MCF 10A (cell line): ENCODE data around the gene MAN2C1. TPM values are rescaled to one million over a fixed set of nuclear protein-coding genes. Genes with fewer than 3 reads are reported as not detected.
"Not testable (repeated sequence)": the region's sequence is repeated elsewhere in the genome, so short reads cannot be mapped to it uniquely, and the experiment has no call there.

Source experiments
- BruUV-seq: library from RNA; stranded (reverse); fragments of 400-500 nt; replicated peaks from 2 replicates; lab custom pipeline; 2021; lab: Mats Ljungman, UMichigan
- CTCF ChIA-PET: fragments of 300-600 bp; sonication (Branson Sonifier 250); formaldehyde crosslinking; extraction: SDS; loops from one replicate; lab custom pipeline; 2021; ENCODE audit warnings: antibody characterized with exemption, inconsistent platforms; lab: Yijun Ruan, JAX
- POLR2A ChIA-PET: fragments of 300-600, 350-650 bp; sonication (Branson Sonifier 250); formaldehyde crosslinking; extraction: SDS; loops from one replicate; lab custom pipeline; 2020; ENCODE audit warnings: antibody characterized with exemption, inconsistent platforms; lab: Yijun Ruan, JAX
- DNase-seq: peaks from one replicate; pipeline ENCODE4 v3.0.0-alpha.2; 2018; ENCODE audit not compliant: unreplicated experiment
- H3K27ac Mint-ChIP-seq: one replicate; pipeline ENCODE4 v1.8.0; 2022; ENCODE audit warnings: mild to moderate bottlenecking, low read depth, mixed read lengths; ENCODE audit not compliant: unreplicated experiment
- H3K27me3 Mint-ChIP-seq: one replicate; pipeline ENCODE4 v1.8.0; 2022; ENCODE audit warnings: mixed read lengths; ENCODE audit not compliant: insufficient read depth, unreplicated experiment
- H3K36me3 Mint-ChIP-seq: one replicate; pipeline ENCODE4 v1.8.0; 2022; ENCODE audit warnings: mild to moderate bottlenecking, moderate library complexity, mixed read lengths; ENCODE audit not compliant: insufficient read depth, unreplicated experiment
- H3K4me1 Mint-ChIP-seq: one replicate; pipeline ENCODE4 v1.8.0; 2022; ENCODE audit warnings: mixed read lengths; ENCODE audit not compliant: insufficient read depth, unreplicated experiment
- H3K4me3 Mint-ChIP-seq: one replicate; pipeline ENCODE4 v1.8.0; 2022; ENCODE audit warnings: mild to moderate bottlenecking, moderate library complexity, mixed read lengths; ENCODE audit not compliant: unreplicated experiment
- H3K9me3 Mint-ChIP-seq: one replicate; pipeline ENCODE4 v1.8.0; 2022; ENCODE audit warnings: mixed read lengths; ENCODE audit not compliant: unreplicated experiment
- CTCF ChIP-seq: fragments of 200-600 bp; IDR thresholded peaks from one replicate; pipeline ENCODE4 v1.8.0; 2022; ENCODE audit warnings: antibody characterized with exemption, mild to moderate bottlenecking; ENCODE audit not compliant: unreplicated experiment
- intact Hi-C: fragments of 100-400 bp; cut with micrococcal nuclease; formaldehyde crosslinking; loops from 2 replicates; pipeline ENCODE4 v1.14.1; 2022
- total RNA-seq: library from RNA; stranded (reverse); gene quantifications from 2 replicates; pipeline ENCODE4 v1.2.3, GENCODE V29; 2022

Gene MAN2C1
- total RNA-seq, 1 experiment from 2014 or later, result 163 TPM

GRCh38 chr15:75348034-75348561 is 20.3 kb downstream of the MAN2C1 start:
- Mint-ChIP-seq H3K9me3 (no peaks in the 10 kb centered on the region), H3K36me3 (peaks cover 21% of the 10 kb centered on the region), H3K4me3 (peak overlapping the region; percentile 86), H3K4me1 (peaks cover 5% of the 10 kb centered on the region), H3K27me3 (no peaks in the 10 kb centered on the region), H3K27ac (no peak overlapping the region)
- intact Hi-C loops, result no loop called here
- BruUV-seq, result no TSS peak
- no peak for TF ChIP-seq CTCF
- DNase-seq, result no peak
- ChIA-PET POLR2A (interaction anchor here (0.7 to 3.8 kb wide), 5 partner anchors 12 to 966 kb away, joined by 3 to 30 read pairs (median 6); partner anchors contain the start of genes MAN2C1 and SIN3A), CTCF (interaction anchor here (0.6 to 2.2 kb wide), 3 partner anchors 20 to 337 kb away, joined by 3 to 8 read pairs (median 3); no protein-coding TSS in a partner anchor)

GRCh38 chr15:75347222-75348033 is 21.0 kb downstream of the MAN2C1 start:
- ChIA-PET POLR2A (interaction anchor here (0.7 to 3.8 kb wide), 7 partner anchors 13 to 965 kb away, joined by 3 to 30 read pairs (median 6); partner anchors contain the start of genes MAN2C1 and SIN3A), CTCF (interaction anchor here (0.7 to 2.2 kb wide), 3 partner anchors 20 to 664 kb away, joined by 3 to 8 read pairs (median 3); no protein-coding TSS in a partner anchor)
- peak; percentile 36 for DNase-seq
- Mint-ChIP-seq H3K4me1 (peaks cover 5% of the 10 kb centered on the region), H3K4me3 (peak overlapping the region; percentile 86), H3K27ac (peak overlapping the region; percentile 74), H3K9me3 (no peaks in the 10 kb centered on the region), H3K27me3 (no peaks in the 10 kb centered on the region), H3K36me3 (peaks cover 21% of the 10 kb centered on the region)
- TF ChIP-seq CTCF, result no peak
- no TSS peak for BruUV-seq
- intact Hi-C loops, result no loop called here

- Mint-ChIP-seq H3K27ac (peak within 1 kb of the TSS; percentile 74), H3K9me3 (no peaks in the 10 kb centered on the region), H3K27me3 (no peaks in the 10 kb centered on the region), H3K4me3 (peak within 1 kb of the TSS; percentile 86), H3K36me3 (peaks cover 21% of the 10 kb centered on the region), H3K4me1 (peaks cover 5% of the 10 kb centered on the region)
- ChIA-PET CTCF (no interaction called here), POLR2A (interaction anchor here (1.0 to 3.8 kb wide), 4 partner anchors 12 to 109 kb away, joined by 3 to 30 read pairs (median 10); partner anchors contain the start of gene MAN2C1)
- intact Hi-C loops, result no loop called here
- BruUV-seq, result no TSS peak
- no peak for DNase-seq
- TF ChIP-seq CTCF, result no peak
Observed at GRCh38 chr15:75346796-75347221, 21.6 kb downstream of the MAN2C1 start, which contains the start of gene NEIL1. TSS of gene NEIL1 (plus strand) at chr15:75347039. CDS start at chr15:75348906, 1,867 bp downstream.

GRCh38 chr15:75343953-75344352 is 24.5 kb downstream of the MAN2C1 start:
- H3K9me3 Mint-ChIP-seq, POLR2A ChIA-PET, H3K27ac Mint-ChIP-seq, intact Hi-C loops, BruUV-seq, H3K27me3 Mint-ChIP-seq, H3K36me3 Mint-ChIP-seq, H3K4me3 Mint-ChIP-seq, DNase-seq, H3K4me1 Mint-ChIP-seq: not testable (repeated sequence)
- CTCF ChIA-PET, result interaction anchor here (1.2 kb wide), 1 partner anchor 23 kb away, joined by 4 read pairs; no protein-coding TSS in a partner anchor
